ENCODE measurements around the gene PIAS4. TPM values are rescaled to one million over a fixed set of nuclear protein-coding genes. Genes with fewer than 3 reads are reported as not detected.

Gene PIAS4
- total and polyA plus RNA-seq, 2 of the 13 experiments (the other 11 are each of a cell fraction or from before 2014, with no cell fraction given), result 9.0 to 20.1 TPM

DNA sequence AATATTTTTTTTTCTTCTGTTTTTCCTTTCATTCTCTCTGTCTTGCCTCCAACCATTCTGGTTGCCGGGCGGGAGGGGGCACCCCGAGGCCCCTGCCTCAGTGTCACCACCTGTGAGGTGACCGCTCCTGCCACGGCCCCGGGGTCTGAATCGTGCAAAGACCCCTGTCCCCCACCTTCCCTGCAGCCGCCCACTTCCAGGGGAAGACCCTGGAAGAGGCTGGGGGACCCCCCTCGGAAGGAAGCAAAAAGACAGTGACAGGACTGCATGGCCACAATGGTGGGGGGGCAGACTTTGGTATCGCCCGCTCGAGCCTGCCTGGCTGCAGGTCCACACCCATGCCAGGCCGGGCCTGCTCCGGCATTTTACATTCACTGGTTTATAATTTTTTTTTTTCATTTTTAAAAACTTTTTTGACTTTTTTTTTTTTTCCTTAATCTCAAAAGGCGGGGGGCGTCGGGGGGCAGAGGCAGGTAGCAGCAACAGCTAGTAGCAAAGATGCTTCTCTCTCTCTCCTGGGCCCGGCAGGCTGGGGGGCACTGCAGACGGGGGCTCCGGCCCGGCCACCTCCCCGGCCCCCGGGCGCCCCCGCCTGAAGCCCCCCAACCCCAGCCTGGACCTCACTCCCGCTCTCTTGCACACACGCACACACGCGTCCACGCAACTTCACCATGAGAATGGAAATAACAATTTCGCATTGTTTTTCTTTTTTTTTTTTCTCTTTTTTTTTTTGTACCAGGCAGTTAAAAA lies 36.6 kb downstream of the PIAS4 start:
- DNase-seq (ENCODE audit: low spot score) (no peak), ATAC-seq (no peak), FAIRE-seq (no peak)
- no TSS peak for BruUV-seq (replicated peaks)
- no peaks in the 10 kb centered on the region for H3K9me3 ChIP-seq (ENCODE audit: low read length)
- H4K20me1 ChIP-seq (ENCODE audit: insufficient read depth, low read length), result peaks cover 16% of the 10 kb centered on the region; the same call in 1 of the 2 replicates
- TF ChIP-seq AGO2 (optimal IDR thresholded peaks at IDR 0.05; ENCODE audit: low read depth, low read length) (peak; percentile 96), POLR2G (IDR thresholded peaks at IDR 0.05; ENCODE audit: low read depth, low read length) (0 out of 2 replicates have a peak, but pooled peaks have one; percentile 9), RBM22 (optimal IDR thresholded peaks at IDR 0.05; ENCODE audit: low read length) (peak; percentile 83), ZNF136 (CRISPR knock-in tag; IDR thresholded peaks at IDR 0.05; ENCODE audit: low read depth) (no peak), SRSF1 (optimal IDR thresholded peaks at IDR 0.05; ENCODE audit: low read depth, low read length) (peak; percentile 34), ZNF768 (CRISPR knock-in tag; IDR thresholded peaks at IDR 0.05) (no peak), AGO1 (IDR thresholded peaks at IDR 0.05; ENCODE audit: low read depth, low read length, poor library complexity, severe bottlenecking) (peak; percentile 51)
- TF ChIP-seq, protein P1, sequence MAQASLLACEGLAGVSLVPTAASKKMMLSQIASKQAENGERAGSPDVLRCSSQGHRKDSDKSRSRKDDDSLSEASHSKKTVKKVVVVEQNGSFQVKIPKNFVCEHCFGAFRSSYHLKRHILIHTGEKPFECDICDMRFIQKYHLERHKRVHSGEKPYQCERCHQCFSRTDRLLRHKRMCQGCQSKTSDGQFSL (CRISPR knock-in tag; IDR thresholded peaks at IDR 0.05), result 0 out of 2 replicates have a peak, but pooled peaks have one; percentile 49
- TF ChIP-seq, protein P2, sequence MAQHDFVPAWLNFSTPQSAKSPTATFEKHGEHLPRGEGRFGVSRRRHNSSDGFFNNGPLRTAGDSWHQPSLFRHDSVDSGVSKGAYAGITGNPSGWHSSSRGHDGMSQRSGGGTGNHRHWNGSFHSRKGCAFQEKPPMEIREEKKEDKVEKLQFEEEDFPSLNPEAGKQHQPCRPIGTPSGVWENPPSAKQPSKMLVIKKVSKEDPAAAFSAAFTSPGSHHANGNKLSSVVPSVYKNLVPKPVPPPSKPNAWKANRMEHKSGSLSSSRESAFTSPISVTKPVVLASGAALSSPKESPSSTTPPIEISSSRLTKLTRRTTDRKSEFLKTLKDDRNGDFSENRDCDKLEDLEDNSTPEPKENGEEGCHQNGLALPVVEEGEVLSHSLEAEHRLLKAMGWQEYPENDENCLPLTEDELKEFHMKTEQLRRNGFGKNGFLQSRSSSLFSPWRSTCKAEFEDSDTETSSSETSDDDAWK (CRISPR knock-in tag; IDR thresholded peaks at IDR 0.05), result no peak
- TF ChIP-seq, protein P3, sequence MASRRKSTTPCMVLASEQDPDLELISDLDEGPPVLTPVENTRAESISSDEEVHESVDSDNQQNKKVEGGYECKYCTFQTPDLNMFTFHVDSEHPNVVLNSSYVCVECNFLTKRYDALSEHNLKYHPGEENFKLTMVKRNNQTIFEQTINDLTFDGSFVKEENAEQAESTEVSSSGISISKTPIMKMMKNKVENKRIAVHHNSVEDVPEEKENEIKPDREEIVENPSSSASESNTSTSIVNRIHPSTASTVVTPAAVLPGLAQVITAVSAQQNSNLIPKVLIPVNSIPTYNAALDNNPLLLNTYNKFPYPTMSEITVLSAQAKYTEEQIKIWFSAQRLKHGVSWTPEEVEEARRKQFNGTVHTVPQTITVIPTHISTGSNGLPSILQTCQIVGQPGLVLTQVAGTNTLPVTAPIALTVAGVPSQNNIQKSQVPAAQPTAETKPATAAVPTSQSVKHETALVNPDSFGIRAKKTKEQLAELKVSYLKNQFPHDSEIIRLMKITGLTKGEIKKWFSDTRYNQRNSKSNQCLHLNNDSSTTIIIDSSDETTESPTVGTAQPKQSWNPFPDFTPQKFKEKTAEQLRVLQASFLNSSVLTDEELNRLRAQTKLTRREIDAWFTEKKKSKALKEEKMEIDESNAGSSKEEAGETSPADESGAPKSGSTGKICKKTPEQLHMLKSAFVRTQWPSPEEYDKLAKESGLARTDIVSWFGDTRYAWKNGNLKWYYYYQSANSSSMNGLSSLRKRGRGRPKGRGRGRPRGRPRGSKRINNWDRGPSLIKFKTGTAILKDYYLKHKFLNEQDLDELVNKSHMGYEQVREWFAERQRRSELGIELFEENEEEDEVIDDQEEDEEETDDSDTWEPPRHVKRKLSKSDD (CRISPR knock-in tag; IDR thresholded peaks at IDR 0.05; ENCODE audit: low read depth), result no peak
- no peak overlapping the region for H2AFZ ChIP-seq (ENCODE audit: low read length)
- H3K79me2 ChIP-seq (ENCODE audit: insufficient read depth, low read length), result peaks cover 7% of the 10 kb centered on the region
- H3K27me3 ChIP-seq (ENCODE audit: control insufficient read depth in 1 of 2, insufficient read depth in 2 of 2, low read length in 2 of 2), result no peaks in the 10 kb centered on the region; a peak in 1 of 5 replicates
- ChIA-PET POLR2A (interaction anchor here (0.6 kb wide), 1 partner anchor 34 kb away, joined by 3 read pairs; no protein-coding TSS in a partner anchor), CTCF (ENCODE audit: low intra/inter-chr PET ratio, low total read pairs) (no interaction called here)
- H3K27ac ChIP-seq (ENCODE audit: extremely low read length, insufficient read depth, low read length), result no peak overlapping the region
- H3K36me3 ChIP-seq (replicated peaks in 1 of 2; ENCODE audit: control insufficient read depth in 1 of 2, insufficient read depth in 2 of 2, low read length in 2 of 2), result peaks cover 10 to 19% of the 10 kb centered on the region in 2 experiments; a peak in 4 of 5 replicates
- no peak overlapping the region for H3K9ac ChIP-seq (ENCODE audit: insufficient read depth, low read depth, low read length)
- no peak overlapping the region for H3K4me3 ChIP-seq (replicated peaks in 1 of 3; ENCODE audit: insufficient read depth in 1 of 3, low read depth in 2 of 3, low read length in 3 of 3)
- H3K4me2 ChIP-seq (ENCODE audit: low read depth, low read length), result no peak overlapping the region
- no peaks in the 10 kb centered on the region; the same call in 1 of the 2 replicates for H3K4me1 ChIP-seq (ENCODE audit: insufficient read depth, low read length)
- 96% methylated on average over 31 of the region's 31 CpGs for WGBS (ENCODE audit: low lambda C conversion rate)
- in situ Hi-C loops (cut with HindIII; ENCODE audit: extremely low pct_ligation_motif_present, low pct_unique_long_range_greater_than_20kb) (no loop called here), intact Hi-C loops (cut with micrococcal nuclease; ENCODE audit: unreplicated experiment) (no loop called here)

All from HepG2 (cell line).